Type B pancreatic cell (in vitro differentiated cells): ENCODE data around the gene VAC14. TPM values are rescaled to one million over a fixed set of nuclear protein-coding genes. Genes with fewer than 3 reads are reported as not detected.
"Not testable (repeated sequence)": the region's sequence is repeated elsewhere in the genome, so short reads cannot be mapped to it uniquely, and the experiment has no call there.

Source experiments
- DNase-seq: peaks from one replicate; pipeline ENCODE4 v3.0.0; 2021; ENCODE audit warnings: mixed read lengths; ENCODE audit not compliant: unreplicated experiment; ENCODE audit errors: extremely low spot score
- H3K27ac Mint-ChIP-seq: 2 replicates; pipeline ENCODE4 v1.8.0; 2021; ENCODE audit warnings: mild to moderate bottlenecking, mixed read lengths
- H3K27me3 Mint-ChIP-seq: 2 replicates; pipeline ENCODE4 v1.8.0; 2021; ENCODE audit warnings: mixed read lengths
- H3K36me3 Mint-ChIP-seq: 2 replicates; pipeline ENCODE4 v1.8.0; 2021; ENCODE audit warnings: mixed read lengths
- H3K4me1 Mint-ChIP-seq: one replicate; pipeline ENCODE4 v1.8.0; 2021; ENCODE audit warnings: mixed read lengths; ENCODE audit not compliant: unreplicated experiment
- H3K4me3 Mint-ChIP-seq: 2 replicates; pipeline ENCODE4 v1.8.0; 2021; ENCODE audit warnings: mild to moderate bottlenecking, mixed read lengths
- H3K9me3 Mint-ChIP-seq: 2 replicates; pipeline ENCODE4 v1.8.0; 2021; ENCODE audit warnings: mixed read lengths
- CTCF ChIP-seq: fragments of 200-600 bp; sonication (generic); conservative IDR thresholded peaks from 2 replicates; pipeline ENCODE4 v1.5.0; 2021; ENCODE audit warnings: antibody characterized with exemption, mild to moderate bottlenecking
- total RNA-seq: library from RNA; stranded (reverse); gene quantifications from 2 replicates; pipeline ENCODE4 v1.2.1, GENCODE V29; 2021; ENCODE audit warnings: low replicate concordance

The VAC14 gene
- total RNA-seq, 1 donor from 2014 or later = 38.3 TPM

- H3K27me3 Mint-ChIP-seq = no peaks in the 10 kb centered on the region
- no peak overlapping the region for H3K27ac Mint-ChIP-seq
- no peaks in the 10 kb centered on the region for H3K4me1 Mint-ChIP-seq
- no peak for TF ChIP-seq CTCF
- H3K4me3 Mint-ChIP-seq = no peak overlapping the region
- DNase-seq = no peak
- no peaks in the 10 kb centered on the region for H3K9me3 Mint-ChIP-seq
- peaks cover 37% of the 10 kb centered on the region for H3K36me3 Mint-ChIP-seq
These were observed 126.5 kb downstream of the VAC14 start for GRCh38 chr16:70674221-70675014.

- H3K9me3 Mint-ChIP-seq, DNase-seq, H3K27me3 Mint-ChIP-seq, H3K4me1 Mint-ChIP-seq, H3K4me3 Mint-ChIP-seq, H3K27ac Mint-ChIP-seq: not testable (repeated sequence)
- peaks cover 48% of the 10 kb centered on the region for H3K36me3 Mint-ChIP-seq
These were observed 130.0 kb downstream of the VAC14 start for GRCh38 chr16:70670938-70671337.

DNA sequence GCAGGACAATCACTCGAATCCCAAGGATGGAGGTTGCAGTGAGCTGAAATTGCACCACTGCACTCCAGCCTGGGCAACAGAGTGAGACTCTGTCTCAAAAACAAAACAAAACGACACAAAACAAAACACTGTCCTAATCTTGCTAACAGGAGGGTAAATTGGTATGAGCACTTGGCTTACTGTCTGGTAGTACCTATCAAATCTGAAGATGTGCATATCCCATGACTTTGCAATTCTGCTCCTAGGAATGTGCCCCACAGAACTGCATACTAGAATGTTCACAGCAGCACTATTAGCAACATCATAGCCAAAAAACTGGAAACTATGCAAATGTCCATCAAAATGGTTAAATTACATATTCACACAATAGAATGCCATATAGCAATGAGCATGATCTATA is 130.8 kb downstream of the VAC14 start:
- no peak for TF ChIP-seq CTCF
- H3K36me3 Mint-ChIP-seq = peaks cover 51% of the 10 kb centered on the region

DNA sequence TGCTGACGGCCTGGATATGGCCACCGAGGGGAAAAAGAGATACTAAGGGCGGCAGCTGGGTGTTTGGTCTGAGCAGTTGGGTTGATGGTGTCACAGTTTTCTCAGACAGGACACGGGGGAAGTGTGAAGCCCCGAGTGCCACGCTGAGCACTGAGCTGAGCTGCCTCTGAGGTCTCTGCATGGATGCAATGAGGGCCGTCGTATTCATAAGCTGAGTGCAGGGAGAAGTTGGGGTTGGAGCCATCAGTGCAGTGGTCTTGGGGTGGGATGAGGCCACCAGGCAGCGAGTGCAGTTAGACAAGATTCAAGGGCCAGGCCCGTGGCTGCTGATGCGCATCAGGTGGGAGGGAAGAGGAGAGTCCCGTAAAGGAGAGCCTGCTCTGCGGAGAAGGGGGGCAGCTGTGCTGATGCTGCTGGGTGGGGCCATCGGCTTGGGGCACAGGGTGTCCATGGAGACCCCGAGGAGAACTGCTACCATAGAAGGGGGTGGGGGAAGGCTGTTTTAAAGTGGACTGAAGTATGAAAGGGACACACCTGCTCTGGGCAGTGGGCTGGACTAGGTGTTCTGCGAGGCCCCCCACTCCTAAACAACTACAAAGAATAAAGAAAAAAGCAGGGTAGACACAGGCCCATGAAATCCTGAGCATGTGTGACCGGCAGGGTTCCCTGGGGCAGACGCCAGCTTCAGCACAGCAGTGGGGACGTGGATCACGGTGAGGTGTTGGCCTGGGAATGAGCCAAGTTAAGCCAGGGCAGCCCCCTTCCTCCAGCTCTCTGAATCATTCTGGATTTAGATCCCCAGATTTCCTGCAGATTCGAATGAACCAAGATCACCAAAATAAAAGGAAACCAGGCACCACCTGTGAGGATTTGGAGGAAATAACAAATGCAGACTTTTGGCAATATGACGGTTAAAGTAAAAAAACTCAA is 134.9 kb downstream of the VAC14 start:
- TF ChIP-seq CTCF = no peak
- H3K27ac Mint-ChIP-seq = no peak overlapping the region
- H3K4me1 Mint-ChIP-seq = no peaks in the 10 kb centered on the region

More for the DNA sequence above, 130.8 kb downstream of the VAC14 start:
- Mint-ChIP-seq H3K4me3 (no peak overlapping the region), H3K9me3 (no peaks in the 10 kb centered on the region), H3K27ac (no peak overlapping the region), H3K4me1 (no peaks in the 10 kb centered on the region), H3K27me3 (no peaks in the 10 kb centered on the region)
- no peak for DNase-seq

GRCh38 chr16:70665113-70665694 is 135.8 kb downstream of the VAC14 start:
- no peak overlapping the region for H3K27ac Mint-ChIP-seq
- no peaks in the 10 kb centered on the region for H3K4me1 Mint-ChIP-seq
- no peak for TF ChIP-seq CTCF
- no peaks in the 10 kb centered on the region for H3K27me3 Mint-ChIP-seq
- no peak for DNase-seq
- H3K4me3 Mint-ChIP-seq = no peak overlapping the region
- H3K9me3 Mint-ChIP-seq = no peaks in the 10 kb centered on the region
- H3K36me3 Mint-ChIP-seq = peaks cover 26% of the 10 kb centered on the region

More for the DNA sequence above, 134.9 kb downstream of the VAC14 start:
- Mint-ChIP-seq H3K4me3 (no peak overlapping the region), H3K36me3 (peaks cover 31% of the 10 kb centered on the region), H3K27me3 (no peaks in the 10 kb centered on the region), H3K9me3 (no peaks in the 10 kb centered on the region)
- DNase-seq = no peak
